ENCODE results near the gene GABPA.
"Not testable (repeated sequence)": the region's sequence is repeated elsewhere in the genome, so short reads cannot be mapped to it uniquely, and the experiment has no call there.

Gene GABPA

GRCh38 chr21:25691976-25692375 lies 42.8 kb upstream of the GABPA start:
- Histone ChIP-seq H4K91ac (ENCODE audit: low read depth, low read length) (no peak overlapping the region), H3K4me3 (ENCODE audit: low read depth, low read length) (no peak overlapping the region), H2BK120ac (ENCODE audit: insufficient read depth, low read length, poor library complexity) (no peak overlapping the region), H3K4ac (ENCODE audit: low read depth, low read length) (no peak overlapping the region), H3K9me3 (ENCODE audit: insufficient read depth, low read depth, low read length) (no peaks in the 10 kb centered on the region), H3K23ac (ENCODE audit: low read length) (no peak overlapping the region), H3K4me1 (ENCODE audit: control insufficient read depth in 1 of 2, insufficient read depth in 2 of 2, low read length in 2 of 2) (no peaks in the 10 kb centered on the region), H4K8ac (ENCODE audit: low read depth, low read length) (no peak overlapping the region), H2AK5ac (ENCODE audit: low read length) (no peak overlapping the region), H3K4me2 (ENCODE audit: low read length) (no peak overlapping the region), H3K18ac (ENCODE audit: low read length) (no peak overlapping the region), H3K79me1 (ENCODE audit: low read length) (no peaks in the 10 kb centered on the region), H2AFZ (ENCODE audit: insufficient read depth, low read length, poor library complexity) (no peak overlapping the region), H2BK12ac (ENCODE audit: low read length) (no peak overlapping the region), H3K27ac (ENCODE audit: low read depth, low read length) (no peak overlapping the region), H3K36me3 (ENCODE audit: control insufficient read depth in 1 of 2, insufficient read depth in 2 of 2, low read length in 2 of 2) (no peaks in the 10 kb centered on the region), H4K12ac (ENCODE audit: low read depth, low read length) (no peak overlapping the region), H3K79me2 (ENCODE audit: control insufficient read depth, insufficient read depth, low read length, poor library complexity) (no peaks in the 10 kb centered on the region), H3K27me3 (ENCODE audit: insufficient read depth, low read length) (no peaks in the 10 kb centered on the region), H3K9ac (ENCODE audit: low read length) (no peak overlapping the region), H2BK5ac (ENCODE audit: low read depth, low read length, poor library complexity) (no peak overlapping the region), H3K14ac (ENCODE audit: low read length) (no peak overlapping the region)
- DNase-seq = no peak
- no CpG with 5 or more reads among the region's 3 CpGs for WGBS (ENCODE audit: extremely low coverage, insufficient coverage, insufficient read length)

- not testable (repeated sequence) for H2AFZ ChIP-seq (ENCODE audit: insufficient read depth, low read length, poor library complexity); H3K27me3 ChIP-seq (ENCODE audit: insufficient read depth, low read length); H3K14ac ChIP-seq (ENCODE audit: low read length); H3K4me3 ChIP-seq (ENCODE audit: low read depth, low read length); H3K79me1 ChIP-seq (ENCODE audit: low read length); H3K18ac ChIP-seq (ENCODE audit: low read length); H4K8ac ChIP-seq (ENCODE audit: low read depth, low read length); H2BK120ac ChIP-seq (ENCODE audit: insufficient read depth, low read length, poor library complexity); H4K12ac ChIP-seq (ENCODE audit: low read depth, low read length); H3K79me2 ChIP-seq (ENCODE audit: control insufficient read depth, insufficient read depth, low read length, poor library complexity); H2AK5ac ChIP-seq (ENCODE audit: low read length); DNase-seq; H2BK12ac ChIP-seq (ENCODE audit: low read length); H2BK5ac ChIP-seq (ENCODE audit: low read depth, low read length, poor library complexity); H3K27ac ChIP-seq (ENCODE audit: low read depth, low read length); H3K4me2 ChIP-seq (ENCODE audit: low read length); H3K36me3 ChIP-seq (ENCODE audit: control insufficient read depth in 1 of 2, insufficient read depth in 2 of 2, low read length in 2 of 2); H3K4ac ChIP-seq (ENCODE audit: low read depth, low read length); H4K91ac ChIP-seq (ENCODE audit: low read depth, low read length); H3K9me3 ChIP-seq (ENCODE audit: insufficient read depth, low read depth, low read length); H3K4me1 ChIP-seq (ENCODE audit: control insufficient read depth in 1 of 2, insufficient read depth in 2 of 2, low read length in 2 of 2); H3K23ac ChIP-seq (ENCODE audit: low read length); H3K9ac ChIP-seq (ENCODE audit: low read length)
- WGBS (ENCODE audit: extremely low coverage, insufficient coverage, insufficient read length) = no CpG with 5 or more reads among the region's 36 CpGs
Observed at GRCh38 chr21:25695461-25695860, 39.3 kb upstream of the GABPA start.

GRCh38 chr21:25700741-25701140 lies 34.0 kb upstream of the GABPA start:
- no CpG with 5 or more reads among the region's 1 CpG for WGBS (ENCODE audit: extremely low coverage, insufficient coverage, insufficient read length)
- no peak overlapping the region for H4K8ac ChIP-seq (ENCODE audit: low read depth, low read length)

GRCh38 chr21:25701529-25701928 lies 33.2 kb upstream of the GABPA start:
- H3K4me2 ChIP-seq (ENCODE audit: low read length) = no peak overlapping the region
- H4K91ac ChIP-seq (ENCODE audit: low read depth, low read length) = no peak overlapping the region
- no peak overlapping the region for H2BK120ac ChIP-seq (ENCODE audit: insufficient read depth, low read length, poor library complexity)
- H4K8ac ChIP-seq (ENCODE audit: low read depth, low read length) = no peak overlapping the region
- H3K27ac ChIP-seq (ENCODE audit: low read depth, low read length) = no peak overlapping the region
- no peak overlapping the region for H2BK12ac ChIP-seq (ENCODE audit: low read length)
- DNase-seq = no peak
- H3K27me3 ChIP-seq (ENCODE audit: insufficient read depth, low read length) = no peaks in the 10 kb centered on the region
- no peak overlapping the region for H3K9ac ChIP-seq (ENCODE audit: low read length)
- no peak overlapping the region for H3K4ac ChIP-seq (ENCODE audit: low read depth, low read length)
- H3K79me2 ChIP-seq (ENCODE audit: control insufficient read depth, insufficient read depth, low read length, poor library complexity) = no peaks in the 10 kb centered on the region
- no peak overlapping the region for H3K14ac ChIP-seq (ENCODE audit: low read length)
- no peaks in the 10 kb centered on the region for H3K9me3 ChIP-seq (ENCODE audit: insufficient read depth, low read depth, low read length)
- H3K79me1 ChIP-seq (ENCODE audit: low read length) = no peaks in the 10 kb centered on the region
- no peak overlapping the region for H4K12ac ChIP-seq (ENCODE audit: low read depth, low read length)
- no peak overlapping the region for H3K4me3 ChIP-seq (ENCODE audit: low read depth, low read length)
- no peak overlapping the region for H2AFZ ChIP-seq (ENCODE audit: insufficient read depth, low read length, poor library complexity)
- no peak overlapping the region for H3K18ac ChIP-seq (ENCODE audit: low read length)
- no peaks in the 10 kb centered on the region for H3K36me3 ChIP-seq (ENCODE audit: control insufficient read depth in 1 of 2, insufficient read depth in 2 of 2, low read length in 2 of 2)
- no peak overlapping the region for H2AK5ac ChIP-seq (ENCODE audit: low read length)
- H2BK5ac ChIP-seq (ENCODE audit: low read depth, low read length, poor library complexity) = no peak overlapping the region
- no peaks in the 10 kb centered on the region for H3K4me1 ChIP-seq (ENCODE audit: control insufficient read depth in 1 of 2, insufficient read depth in 2 of 2, low read length in 2 of 2)
- no peak overlapping the region for H3K23ac ChIP-seq (ENCODE audit: low read length)
- no CpG with 5 or more reads among the region's 4 CpGs for WGBS (ENCODE audit: extremely low coverage, insufficient coverage, insufficient read length)

More at GRCh38 chr21:25700741-25701140, 34.0 kb upstream of the GABPA start:
- no peak overlapping the region for H3K14ac ChIP-seq (ENCODE audit: low read length)
- no peak overlapping the region for H4K12ac ChIP-seq (ENCODE audit: low read depth, low read length)
- no peak overlapping the region for H4K91ac ChIP-seq (ENCODE audit: low read depth, low read length)
- H3K27ac ChIP-seq (ENCODE audit: low read depth, low read length) = no peak overlapping the region
- H3K4me1 ChIP-seq (ENCODE audit: control insufficient read depth in 1 of 2, insufficient read depth in 2 of 2, low read length in 2 of 2) = no peaks in the 10 kb centered on the region
- no peak overlapping the region for H3K9ac ChIP-seq (ENCODE audit: low read length)
- no peak overlapping the region for H3K23ac ChIP-seq (ENCODE audit: low read length)
- H3K79me1 ChIP-seq (ENCODE audit: low read length) = no peaks in the 10 kb centered on the region
- no peaks in the 10 kb centered on the region for H3K79me2 ChIP-seq (ENCODE audit: control insufficient read depth, insufficient read depth, low read length, poor library complexity)
- no peak overlapping the region for H2AK5ac ChIP-seq (ENCODE audit: low read length)
- no peak overlapping the region for H2BK5ac ChIP-seq (ENCODE audit: low read depth, low read length, poor library complexity)
- no peak overlapping the region for H3K4ac ChIP-seq (ENCODE audit: low read depth, low read length)
- H3K9me3 ChIP-seq (ENCODE audit: insufficient read depth, low read depth, low read length) = no peaks in the 10 kb centered on the region
- no peaks in the 10 kb centered on the region for H3K36me3 ChIP-seq (ENCODE audit: control insufficient read depth in 1 of 2, insufficient read depth in 2 of 2, low read length in 2 of 2)
- no peak overlapping the region for H3K4me2 ChIP-seq (ENCODE audit: low read length)
- H3K4me3 ChIP-seq (ENCODE audit: low read depth, low read length) = no peak overlapping the region
- no peak overlapping the region for H2BK120ac ChIP-seq (ENCODE audit: insufficient read depth, low read length, poor library complexity)
- H3K18ac ChIP-seq (ENCODE audit: low read length) = no peak overlapping the region
- no peak overlapping the region for H2BK12ac ChIP-seq (ENCODE audit: low read length)
- H2AFZ ChIP-seq (ENCODE audit: insufficient read depth, low read length, poor library complexity) = no peak overlapping the region
- no peaks in the 10 kb centered on the region for H3K27me3 ChIP-seq (ENCODE audit: insufficient read depth, low read length)
- peak; percentile 59 to 62 for DNase-seq

Measured in trophoblast cell (in vitro differentiated cells and primary cell).